Activated CD4-positive, CD25-positive, alpha-beta regulatory T cell treated with anti-CD3 and anti-CD28 coated beads, Interleukin-2, amount 50 U/mL, for 72 hours (primary cell): ENCODE results near the gene MAPKAPK5.
"Not testable (repeated sequence)": the region's sequence is repeated elsewhere in the genome, so short reads cannot be mapped to it uniquely, and the experiment has no call there.

ENCODE experiments used
- DNase-seq: peaks from one replicate; pipeline ENCODE4 v3.0.0; 2021

The MAPKAPK5 gene

DNA sequence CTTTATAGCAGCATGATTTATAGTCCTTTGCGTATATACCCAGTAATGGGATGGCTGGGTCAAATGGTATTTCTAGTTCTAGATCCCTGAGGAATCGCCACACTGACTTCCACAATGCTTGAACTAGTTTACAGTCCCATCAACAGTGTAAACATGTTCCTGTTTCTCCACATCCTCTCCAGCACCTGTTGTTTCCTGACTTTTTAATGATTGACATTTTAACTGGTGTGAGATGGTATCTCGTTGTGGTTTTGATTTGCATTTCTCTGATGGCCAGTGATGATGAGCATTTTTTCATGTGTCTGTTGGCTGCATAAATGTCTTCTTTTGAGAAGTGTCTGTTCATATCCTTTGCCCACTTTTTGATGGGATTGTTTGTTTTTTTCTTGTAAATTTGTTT lies 12.4 kb upstream of the MAPKAPK5 start:
- DNase-seq, result not testable (repeated sequence)

DNA sequence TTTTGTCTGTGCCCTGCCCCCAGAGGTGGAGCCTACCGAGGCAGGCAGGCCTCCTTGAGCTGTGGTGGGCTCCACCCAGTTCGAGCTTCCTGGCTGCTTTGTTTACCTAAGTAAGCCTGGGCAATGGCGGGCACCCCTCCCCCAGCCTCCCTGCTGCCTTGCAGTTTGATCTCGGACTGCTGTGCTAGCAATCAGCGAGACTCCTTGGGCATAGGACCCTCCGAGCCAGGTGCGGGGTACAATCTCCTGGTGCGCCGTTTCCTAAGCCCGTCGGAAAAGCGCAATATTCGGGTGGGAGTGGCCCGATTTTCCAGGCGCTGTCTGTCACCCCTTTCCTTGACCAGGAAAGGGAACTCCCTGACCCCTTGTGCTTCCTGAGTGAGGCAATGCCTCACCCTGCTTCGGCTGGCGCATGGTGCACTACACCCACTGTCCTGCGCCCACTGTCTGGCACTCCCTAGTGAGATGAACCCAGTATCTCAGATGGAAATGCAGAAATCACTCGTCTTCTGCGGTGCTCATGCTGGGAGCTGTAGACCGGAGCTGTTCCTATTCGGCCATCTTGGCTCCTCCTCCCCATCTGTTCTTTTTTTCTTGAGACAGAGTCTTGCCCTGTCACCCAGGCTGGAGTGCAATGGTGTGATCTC lies 7.2 kb upstream of the MAPKAPK5 start:
- not testable (repeated sequence) for DNase-seq

DNA sequence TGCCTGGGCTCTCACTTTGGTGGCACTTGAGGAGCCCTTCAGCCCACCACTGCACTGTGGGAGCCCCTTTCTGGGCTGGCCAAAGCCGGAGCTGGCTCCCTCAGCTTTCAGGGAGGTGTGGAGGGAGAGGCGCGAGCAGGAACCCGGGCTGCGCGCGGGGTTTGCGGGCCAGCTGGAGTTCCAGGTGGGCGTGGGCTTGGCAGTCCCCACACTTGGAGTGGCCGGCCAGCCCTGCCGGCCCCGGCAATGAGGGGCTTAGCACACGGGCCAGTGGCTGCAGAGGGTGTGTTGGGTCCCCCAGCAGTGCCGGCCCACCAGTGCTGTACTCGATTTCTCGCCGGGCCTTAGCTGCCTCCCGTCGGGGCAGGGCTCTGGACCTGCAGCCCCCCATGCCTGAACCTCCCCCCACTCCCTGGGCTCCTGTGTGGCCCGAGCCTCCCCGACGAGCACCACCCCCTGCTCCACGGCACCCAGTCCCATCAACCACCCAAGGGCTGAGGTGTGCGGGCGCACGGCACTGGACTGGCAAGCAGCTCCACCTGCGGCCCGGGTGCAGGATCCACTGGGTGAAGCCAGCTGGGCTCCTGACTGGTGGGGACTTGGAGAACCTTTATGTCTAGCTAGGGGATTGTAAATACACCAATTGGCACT lies 6.4 kb upstream of the MAPKAPK5 start:
- DNase-seq, result not testable (repeated sequence)

DNA sequence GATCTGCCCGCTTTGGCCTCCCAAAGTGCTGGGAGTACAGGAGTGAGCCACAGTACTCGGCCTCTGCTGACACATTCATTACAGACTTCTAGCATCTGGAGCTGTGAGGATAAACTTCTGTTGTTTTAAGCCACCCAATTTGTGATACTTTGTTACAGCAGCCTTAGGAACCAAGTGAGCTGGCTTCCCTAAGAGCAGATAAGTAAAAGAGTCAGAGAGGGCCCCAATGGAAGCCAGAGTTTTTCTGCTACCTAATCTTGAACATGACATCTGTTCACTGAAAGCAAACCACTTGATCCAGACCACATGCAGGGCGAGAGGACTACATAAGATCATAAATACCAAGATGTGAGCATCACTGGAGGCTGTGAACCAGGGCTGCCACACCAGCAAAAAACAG lies 3.7 kb upstream of the MAPKAPK5 start:
- DNase-seq, result no peak

DNA sequence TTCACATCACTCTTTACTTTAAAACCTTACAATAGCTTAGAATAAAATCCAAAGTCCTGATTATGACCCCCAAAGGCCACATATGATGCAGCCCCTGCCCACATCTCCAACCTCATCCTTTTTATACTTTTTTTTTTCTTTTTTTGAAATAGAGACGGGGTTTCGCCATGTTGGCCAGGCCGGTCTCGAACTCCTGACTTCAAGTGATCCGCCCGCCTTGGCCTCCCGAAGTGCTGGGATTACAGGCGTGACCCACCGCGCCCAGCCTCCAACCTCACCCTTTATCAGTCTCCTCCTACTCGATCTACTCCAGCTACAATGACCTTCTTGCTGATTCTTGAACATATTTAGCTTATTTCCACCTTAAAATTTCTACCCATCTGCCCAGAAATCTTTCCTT lies 1.2 kb upstream of the MAPKAPK5 start:
- no peak for DNase-seq

DNA sequence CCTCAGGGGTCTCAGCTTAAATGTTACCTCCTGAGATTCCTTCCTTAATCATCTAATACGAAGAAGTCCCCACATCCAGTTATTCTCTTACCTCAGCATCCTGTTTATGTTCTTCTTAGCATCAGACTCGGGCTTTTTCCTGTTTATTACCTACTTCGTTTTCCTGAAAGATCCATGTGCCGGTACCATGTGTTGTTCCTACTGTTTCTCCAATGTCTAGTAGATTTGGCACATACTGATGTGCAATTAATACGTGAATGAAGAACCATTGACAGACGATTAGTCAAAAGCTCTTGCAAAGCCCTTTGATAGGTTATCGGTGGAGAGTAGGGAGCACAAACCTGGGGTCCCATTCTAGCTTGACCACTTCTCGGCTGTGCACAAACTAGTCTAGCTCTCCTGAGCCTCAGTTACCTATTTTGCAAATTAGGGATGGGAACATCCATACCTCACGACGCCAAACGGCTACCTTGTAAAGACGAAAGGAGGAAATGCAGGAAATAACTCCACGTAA lies 735 bp upstream of the MAPKAPK5 start:
- DNase-seq, result no peak

DNA sequence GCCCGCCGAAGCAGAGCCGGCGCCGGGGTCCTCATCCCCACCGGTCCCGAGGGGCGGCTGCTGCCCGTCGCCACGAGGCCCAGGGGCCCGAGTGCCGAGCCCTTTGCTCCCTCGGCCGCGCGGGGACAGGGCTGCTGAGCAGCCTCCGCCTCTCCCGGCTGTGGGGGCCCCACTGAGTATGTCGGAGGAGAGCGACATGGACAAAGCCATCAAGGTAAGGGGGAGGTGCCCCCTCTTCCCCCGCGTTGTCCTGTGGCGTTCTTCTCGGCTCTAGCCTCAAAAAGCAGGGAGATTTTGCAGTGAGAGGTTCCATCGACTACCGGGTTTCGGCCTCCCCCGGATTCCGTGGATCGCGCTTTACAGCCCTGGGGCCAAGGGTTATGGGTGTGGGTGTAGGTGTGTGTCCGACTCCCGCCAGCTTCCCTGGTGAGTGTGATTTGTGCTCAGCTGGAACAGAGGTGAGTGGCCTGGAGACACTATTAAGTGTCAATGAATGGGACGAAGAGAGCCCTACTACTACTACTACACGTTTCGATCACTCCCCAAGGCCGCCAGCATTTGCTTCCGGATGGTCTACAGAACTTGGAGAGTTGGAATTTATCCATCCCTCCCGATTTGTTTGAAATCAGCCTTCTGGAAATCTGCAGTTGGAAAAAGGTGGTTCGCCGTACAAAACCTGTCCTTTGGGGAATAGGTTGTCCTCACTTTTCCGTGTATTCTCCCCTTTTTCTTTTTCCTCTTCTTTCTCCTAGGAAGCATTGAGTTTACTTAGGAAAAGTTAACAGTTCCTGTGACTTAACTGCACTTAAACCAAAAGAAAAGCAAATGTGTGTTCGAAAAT lies 748 bp downstream of the MAPKAPK5 start:
- no peak for DNase-seq

DNA sequence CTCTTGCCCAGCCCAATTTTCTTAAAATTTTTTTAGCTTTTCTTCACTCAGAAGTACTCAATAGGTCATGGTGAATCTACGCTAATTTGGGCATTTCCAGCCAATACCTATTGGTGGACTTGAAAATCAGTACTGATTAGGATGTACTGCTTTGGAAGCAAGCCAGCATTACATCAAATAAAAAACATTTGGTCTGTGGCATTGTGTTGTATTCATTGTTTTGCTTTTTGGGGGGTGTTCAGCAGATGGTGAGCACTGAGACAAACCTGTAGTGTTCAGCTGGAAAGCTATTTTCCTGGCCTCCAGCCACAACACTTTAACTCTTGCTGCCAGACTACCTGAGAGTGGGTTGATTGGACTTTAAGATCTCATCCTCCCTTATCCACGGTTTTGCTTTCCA lies 4.0 kb downstream of the MAPKAPK5 start:
- DNase-seq, result no peak

DNA sequence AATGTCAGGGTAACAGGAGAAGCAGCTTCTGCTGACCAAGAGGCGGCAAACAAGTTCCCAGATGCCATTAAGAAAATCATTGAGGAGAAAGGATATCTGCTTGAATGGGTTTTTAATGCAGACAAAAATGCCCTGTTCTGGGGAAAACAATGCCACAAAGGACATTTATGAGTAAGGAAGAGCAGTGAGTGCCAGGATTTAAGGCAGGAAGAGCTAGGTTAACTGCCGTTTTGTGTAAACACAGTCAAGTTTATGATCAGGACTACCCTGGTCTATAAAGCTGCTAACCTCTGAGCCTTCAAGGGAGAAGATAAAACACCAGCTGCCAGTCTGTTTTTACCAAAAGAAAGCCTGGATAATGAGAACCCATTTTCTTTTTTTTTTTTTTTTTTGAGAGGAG lies 8.5 kb downstream of the MAPKAPK5 start:
- no peak for DNase-seq

DNA sequence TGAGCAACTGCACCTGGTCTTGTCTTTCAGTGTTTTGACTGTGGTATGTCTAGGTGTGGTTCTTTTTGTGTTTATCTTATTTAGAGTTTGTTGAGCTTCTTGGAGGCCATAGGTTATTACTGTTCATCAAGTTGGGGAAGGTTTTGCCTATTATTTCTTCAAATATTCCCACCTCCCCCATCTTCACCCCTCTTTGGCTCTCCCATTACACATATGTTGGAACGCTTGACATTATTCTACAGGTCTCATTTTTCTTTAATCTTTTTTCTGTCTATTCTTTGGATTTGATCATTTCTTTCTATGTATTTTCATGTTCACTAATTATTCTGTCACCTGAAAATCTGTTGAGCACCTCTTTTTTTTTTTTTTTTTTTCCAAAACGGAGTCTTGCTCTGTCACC lies 16.2 kb downstream of the MAPKAPK5 start:
- DNase-seq, result no peak

DNA sequence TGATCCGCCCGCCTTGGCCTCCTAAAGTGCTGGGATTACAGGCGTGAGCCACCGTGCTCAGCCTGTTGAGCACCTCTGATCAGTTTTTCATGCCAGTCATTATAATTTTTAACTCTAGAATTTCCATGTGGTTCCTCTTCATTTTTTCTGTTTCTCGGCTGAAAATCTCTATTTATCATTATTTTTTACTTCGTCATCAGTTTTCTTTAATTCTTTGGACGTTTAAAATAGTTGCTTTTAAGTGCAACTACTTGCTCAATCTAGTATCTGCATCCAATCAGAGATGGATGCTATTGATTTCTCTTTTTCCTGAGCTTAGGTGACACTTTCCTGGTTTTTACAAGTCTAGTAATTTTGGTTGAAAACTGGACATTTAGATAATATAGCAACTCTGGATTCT lies 16.8 kb downstream of the MAPKAPK5 start:
- no peak for DNase-seq

DNA sequence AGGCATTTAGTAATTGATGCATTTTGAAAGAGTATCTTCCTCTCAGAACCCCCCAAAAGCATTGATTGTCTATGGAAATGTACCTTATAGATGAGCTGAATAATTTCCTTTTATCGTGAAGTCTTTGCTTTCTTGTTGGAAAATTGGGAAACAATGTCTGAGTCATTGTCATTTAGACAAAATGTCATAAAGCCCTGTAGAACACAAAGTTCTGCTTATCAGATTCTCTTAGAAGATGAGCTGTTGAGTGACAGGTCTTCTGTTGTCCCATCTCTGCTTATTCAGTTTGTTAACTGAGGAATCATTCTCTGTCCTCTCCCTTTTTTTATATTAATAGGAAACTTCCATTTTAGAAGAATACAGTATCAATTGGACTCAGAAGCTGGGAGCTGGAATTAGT lies 22.9 kb downstream of the MAPKAPK5 start:
- DNase-seq, result no peak

DNA sequence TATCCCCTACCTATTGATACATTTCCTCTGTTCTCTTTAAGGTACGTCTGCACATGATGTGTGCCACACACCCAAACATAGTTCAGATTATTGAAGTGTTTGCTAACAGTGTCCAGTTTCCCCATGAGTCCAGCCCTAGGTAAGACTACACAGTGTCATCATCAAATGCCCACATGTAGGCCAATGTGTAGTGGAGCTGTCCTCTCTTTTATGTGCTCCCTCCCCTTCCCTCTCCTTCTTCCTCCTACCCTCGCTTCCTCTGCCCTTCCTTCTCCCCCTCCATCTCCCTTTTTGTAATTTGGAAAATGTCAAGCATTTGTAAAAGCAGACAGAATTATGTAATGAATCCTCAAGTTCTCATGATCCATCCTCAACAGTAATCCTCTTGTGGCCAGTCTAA lies 25.5 kb downstream of the MAPKAPK5 start:
- DNase-seq, result no peak

DNA sequence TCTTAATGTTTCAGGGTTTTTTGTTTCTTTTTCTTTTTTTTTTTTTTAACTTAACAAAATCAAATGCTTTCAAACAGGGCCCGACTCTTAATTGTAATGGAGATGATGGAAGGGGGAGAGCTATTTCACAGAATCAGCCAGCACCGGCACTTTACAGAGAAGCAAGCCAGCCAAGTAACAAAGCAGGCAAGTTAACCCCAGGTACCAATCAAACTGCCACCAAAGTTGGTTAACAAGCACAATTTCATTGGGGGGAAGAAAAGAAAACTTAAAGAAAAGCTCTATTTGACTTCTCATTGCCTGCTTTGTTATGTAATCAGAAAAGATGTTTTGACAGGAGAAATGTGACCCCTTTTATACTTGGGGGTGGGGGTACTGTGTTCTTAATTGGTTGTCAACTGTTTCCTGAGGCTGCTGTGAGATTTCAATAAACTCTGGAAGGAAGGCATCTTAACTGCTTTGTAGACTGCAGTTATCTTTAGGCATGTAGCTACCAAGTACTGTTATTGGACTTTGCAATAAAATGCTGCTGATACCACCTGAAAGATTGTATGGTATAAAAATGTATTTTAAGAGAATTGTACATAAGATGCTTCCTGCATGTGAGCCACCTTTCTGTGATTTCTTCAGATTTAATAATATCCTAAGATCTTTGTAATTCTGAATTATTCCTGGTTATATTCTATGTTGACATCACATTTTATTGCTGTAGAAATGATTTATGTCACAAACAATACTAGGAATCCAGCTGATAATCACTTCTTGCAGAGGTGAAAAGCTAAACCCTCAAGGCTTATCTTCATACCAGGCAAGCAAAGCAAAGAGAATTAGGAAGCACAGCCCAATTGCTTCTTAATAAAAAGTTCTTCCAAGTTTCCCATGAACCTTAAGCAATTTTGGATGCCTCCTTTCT lies 26.9 kb downstream of the MAPKAPK5 start:
- DNase-seq, result no peak

DNA sequence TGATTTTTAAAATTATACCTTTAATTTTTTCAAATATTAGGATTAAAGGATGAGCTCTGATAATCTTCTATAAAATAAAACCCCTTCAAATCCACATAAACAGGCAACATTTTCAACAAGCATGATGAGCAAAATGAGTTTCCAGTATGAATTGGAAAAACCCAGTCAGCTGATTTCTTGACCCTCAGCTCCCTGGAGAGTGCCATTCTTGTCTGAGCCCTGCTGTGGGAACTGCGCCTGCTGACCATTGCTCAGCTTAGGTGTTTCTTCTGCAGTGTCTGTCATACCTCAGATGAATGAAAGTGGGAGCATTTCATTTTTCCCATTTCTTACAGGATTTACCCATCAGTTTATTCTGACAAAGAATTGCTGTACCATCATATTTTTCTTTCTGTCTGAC lies 27.6 kb downstream of the MAPKAPK5 start:
- no peak for DNase-seq

DNA sequence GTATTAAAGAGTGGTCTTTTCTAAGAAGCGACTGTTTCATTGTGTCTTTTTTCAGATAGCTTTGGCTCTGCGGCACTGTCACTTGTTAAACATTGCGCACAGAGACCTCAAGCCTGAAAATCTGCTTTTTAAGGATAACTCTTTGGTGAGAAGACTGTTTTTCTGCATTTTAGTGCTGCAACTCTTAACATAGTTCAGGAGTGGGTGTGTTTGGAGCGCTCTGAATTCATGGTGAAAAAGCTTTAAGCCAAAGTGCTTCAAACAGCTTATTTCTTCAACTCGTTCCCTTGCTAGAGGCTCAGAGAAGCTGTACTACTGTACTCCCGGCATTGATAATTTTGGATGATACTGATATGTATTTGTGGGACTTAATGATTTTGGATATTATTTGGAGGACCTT lies 28.2 kb downstream of the MAPKAPK5 start:
- no peak for DNase-seq

DNA sequence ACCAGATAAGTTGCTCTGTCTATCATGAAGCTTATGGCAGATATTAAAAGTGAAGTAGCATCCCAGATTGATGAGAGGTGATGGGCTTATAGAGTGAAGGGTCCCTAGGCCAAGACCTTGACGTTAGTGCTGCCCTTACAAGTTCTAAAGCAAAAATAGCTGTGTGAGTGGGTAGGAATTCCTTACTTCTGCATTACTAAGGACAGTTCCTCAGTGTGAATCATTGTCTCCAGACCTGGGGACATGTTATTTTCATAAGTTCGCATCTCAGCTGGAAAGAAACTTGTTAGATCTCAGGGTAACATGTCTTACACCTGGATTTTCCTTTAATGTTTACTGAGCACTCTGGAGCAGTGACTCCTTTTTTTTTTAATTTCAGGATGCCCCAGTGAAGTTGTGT lies 28.7 kb downstream of the MAPKAPK5 start:
- no peak for DNase-seq

DNA sequence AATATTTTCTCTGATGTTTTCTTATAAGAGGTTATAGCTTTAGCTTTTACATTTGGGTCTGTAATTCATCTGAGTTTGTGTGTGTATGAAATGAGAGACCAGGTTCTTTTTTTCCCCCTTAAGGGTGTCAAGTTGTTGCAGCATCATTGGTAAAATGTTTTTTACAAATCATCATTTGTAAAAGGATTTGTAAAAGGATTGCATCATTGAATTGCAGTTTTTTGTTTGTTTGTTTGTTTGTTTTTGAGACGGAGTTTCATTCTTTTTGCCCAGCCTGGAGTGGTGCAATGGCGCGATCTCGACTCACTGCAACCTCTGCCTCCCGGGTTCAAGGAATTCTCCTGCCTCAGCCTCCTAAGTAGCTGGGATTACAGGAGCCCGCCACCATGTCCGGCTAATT lies 31.1 kb downstream of the MAPKAPK5 start:
- DNase-seq, result no peak

DNA sequence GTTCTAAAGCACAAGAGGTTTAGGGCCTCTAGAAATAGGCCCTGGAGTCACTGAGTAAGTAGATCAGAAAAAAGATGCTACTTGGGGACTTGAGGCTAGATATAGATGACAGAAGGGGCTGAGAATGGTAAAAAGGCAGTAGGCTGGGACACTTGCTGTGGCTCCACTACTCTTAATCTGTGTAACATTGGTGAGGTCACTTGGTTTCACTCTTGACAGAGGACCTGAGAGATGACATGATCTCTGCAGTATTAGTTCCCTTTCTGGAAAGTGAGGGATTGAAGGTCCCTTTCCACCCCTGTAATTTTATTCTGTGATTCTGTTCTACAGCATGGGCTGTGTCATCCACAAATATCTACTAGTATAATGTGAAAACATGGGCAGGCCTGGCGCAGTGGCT lies 39.7 kb downstream of the MAPKAPK5 start:
- no peak for DNase-seq

DNA sequence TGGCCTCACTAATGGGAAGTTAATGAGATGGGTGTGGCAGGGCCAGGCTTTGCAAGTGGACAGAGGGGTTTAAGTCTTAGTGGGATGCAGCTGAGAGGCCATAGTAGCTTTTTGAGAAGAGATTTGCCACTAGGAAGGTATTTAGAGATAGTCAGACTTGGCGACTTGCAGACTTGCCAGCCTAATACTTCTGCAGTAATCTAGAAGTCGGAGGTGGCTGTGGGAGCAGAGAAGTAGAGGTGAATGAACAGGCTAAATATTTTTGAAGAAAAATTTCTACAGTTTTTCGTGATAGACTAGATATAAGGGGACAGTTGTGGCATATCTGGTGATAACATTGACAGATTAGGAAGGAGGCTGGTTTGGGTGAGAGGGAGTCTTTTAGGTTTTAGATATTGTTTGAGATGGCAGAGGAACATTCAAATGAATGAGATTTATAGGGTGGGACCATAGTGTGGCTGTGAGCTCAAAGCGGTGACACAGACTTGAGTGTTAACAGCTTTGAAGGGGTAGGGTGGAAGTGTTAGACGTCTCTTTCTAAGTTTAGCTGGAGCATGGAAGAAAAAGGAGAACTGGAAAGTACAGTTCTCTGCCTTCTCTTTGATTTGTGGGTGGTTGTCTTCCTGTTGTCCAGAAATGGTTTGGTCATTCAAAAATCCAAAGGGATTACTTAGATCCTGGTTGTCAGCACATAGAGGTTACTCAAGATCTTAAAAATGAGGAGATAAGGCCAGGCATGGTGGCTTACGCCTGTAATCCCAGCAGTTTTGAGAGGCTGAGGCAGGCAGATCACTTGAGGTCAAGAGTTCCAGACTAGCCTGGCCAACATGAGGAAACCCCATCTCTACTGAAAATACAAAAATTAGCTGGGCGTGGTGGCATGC lies 44.9 kb downstream of the MAPKAPK5 start:
- no peak for DNase-seq

DNA sequence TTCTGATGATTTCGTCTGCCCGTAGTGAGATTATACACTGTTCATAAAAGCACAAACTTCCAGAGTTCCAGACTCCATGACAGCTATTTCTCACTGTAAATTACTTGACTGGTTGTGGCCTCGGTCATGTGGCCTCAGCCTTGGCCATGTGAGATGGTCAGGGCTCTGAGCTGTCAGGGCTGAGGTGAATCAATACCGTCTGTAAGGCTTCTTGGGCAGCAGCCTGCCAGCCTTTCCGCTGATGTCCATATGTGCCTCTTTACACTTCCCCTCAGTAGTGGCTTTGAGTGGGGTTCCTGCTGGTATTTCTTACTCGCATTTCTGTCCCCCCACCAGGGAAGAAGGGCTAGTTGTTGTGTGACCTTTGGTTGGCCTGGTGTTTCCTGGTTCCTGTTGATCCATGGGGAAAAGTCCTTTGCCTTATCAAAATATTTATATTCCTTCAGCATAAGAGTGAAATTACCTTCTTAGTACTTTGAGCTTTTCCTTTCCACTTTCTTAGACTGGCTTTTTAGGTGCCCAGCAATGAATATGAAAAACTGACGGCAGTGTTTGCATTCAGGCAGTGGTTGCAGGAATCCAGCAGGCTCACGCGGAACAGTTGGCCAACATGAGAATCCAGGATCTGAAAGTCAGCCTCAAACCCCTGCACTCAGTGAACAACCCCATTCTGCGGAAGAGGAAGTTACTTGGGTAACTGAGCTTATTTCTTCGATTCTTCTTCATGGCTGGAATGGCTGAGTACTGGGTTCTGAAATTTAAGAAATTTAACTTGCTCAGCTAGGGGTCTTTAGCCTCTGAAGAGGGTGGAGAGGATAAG lies 46.1 kb downstream of the MAPKAPK5 start:
- DNase-seq, result no peak
